Adrenal gland (tissue), 5 donors: ENCODE measurements around the gene MRPL32.

ENCODE experiments used
- POLR2A ChIP-seq, 2 donors: fragments of 450-650 bp; IDR thresholded peaks; one replicate each; pipeline ENCODE4 v1.6.1; 2017; ENCODE audit warnings: antibody characterized with exemption in 2 of 2, mild to moderate bottlenecking in 2 of 2, moderate library complexity in 1 of 2
- TF ChIP-seq, protein P1 (sequence below), 6 experiments: fragments of 450-650 bp in 4 of 6; fragments of 200-600 bp in 2 of 6; sonication (generic) in 1 of 6; IDR thresholded peaks; 1 replicate in 5 of 6; 2 replicates in 1 of 6; pipeline versions ENCODE4 v1.5.1 to v1.8.0; 2016 to 2021; ENCODE audit warnings: antibody characterized with exemption in 6 of 6, mild to moderate bottlenecking in 2 of 6, moderate library complexity in 1 of 6
- donor health status: DM: no; HTN: no; CAD: no.

DNA sequence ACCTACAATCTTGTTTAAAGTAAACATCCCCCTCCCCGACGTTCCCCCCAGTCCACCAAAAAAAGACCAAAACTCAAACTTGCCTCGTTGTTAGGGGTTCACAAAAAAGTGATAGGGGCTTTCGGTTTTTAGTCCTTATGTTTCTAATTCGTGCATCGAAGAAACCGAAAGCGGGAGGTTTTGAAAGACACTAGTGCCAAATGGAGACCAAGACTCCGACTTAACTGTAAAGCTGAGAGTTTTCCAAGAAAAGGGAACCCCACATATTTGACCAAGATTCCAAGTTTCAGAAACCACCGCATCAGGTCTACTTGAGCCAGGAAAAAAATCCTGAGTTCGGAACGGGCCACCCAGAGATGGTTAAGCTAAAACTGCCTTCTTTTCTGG is 736 bp upstream of the MRPL32 start:
- TF ChIP-seq, protein P1, sequence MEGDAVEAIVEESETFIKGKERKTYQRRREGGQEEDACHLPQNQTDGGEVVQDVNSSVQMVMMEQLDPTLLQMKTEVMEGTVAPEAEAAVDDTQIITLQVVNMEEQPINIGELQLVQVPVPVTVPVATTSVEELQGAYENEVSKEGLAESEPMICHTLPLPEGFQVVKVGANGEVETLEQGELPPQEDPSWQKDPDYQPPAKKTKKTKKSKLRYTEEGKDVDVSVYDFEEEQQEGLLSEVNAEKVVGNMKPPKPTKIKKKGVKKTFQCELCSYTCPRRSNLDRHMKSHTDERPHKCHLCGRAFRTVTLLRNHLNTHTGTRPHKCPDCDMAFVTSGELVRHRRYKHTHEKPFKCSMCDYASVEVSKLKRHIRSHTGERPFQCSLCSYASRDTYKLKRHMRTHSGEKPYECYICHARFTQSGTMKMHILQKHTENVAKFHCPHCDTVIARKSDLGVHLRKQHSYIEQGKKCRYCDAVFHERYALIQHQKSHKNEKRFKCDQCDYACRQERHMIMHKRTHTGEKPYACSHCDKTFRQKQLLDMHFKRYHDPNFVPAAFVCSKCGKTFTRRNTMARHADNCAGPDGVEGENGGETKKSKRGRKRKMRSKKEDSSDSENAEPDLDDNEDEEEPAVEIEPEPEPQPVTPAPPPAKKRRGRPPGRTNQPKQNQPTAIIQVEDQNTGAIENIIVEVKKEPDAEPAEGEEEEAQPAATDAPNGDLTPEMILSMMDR (IDR thresholded peaks at IDR 0.05), result no peak
- TF ChIP-seq POLR2A (IDR thresholded peaks at IDR 0.05), result no peak
